ENCODE results near the gene AP2A1. TPM values are rescaled to one million over a fixed set of nuclear protein-coding genes. Genes with fewer than 3 reads are reported as not detected.

The AP2A1 gene
- total and polyA plus RNA-seq, 4 donors, result 31.5 to 87.2 (median 54.4) TPM

- no peak for ATAC-seq (ENCODE audit: insufficient read depth, low FRiP score)
- Histone ChIP-seq H3K27ac (ENCODE audit: low read depth in 1 of 2, low read length in 1 of 2) (no peak overlapping the region), H3K9ac (ENCODE audit: insufficient read depth in 1 of 2, low read length in 2 of 2) (no peak overlapping the region), H3K36me3 (ENCODE audit: control insufficient read depth in 4 of 4, insufficient read depth in 4 of 4, low read length in 4 of 4) (peaks cover 12 to 48% (median 42%) of the 10 kb centered on the region in 4 donors), H3K4me1 (ENCODE audit: control insufficient read depth in 5 of 5, insufficient read depth in 5 of 5, low read length in 5 of 5) (peaks cover 0 to 22% (median 0%) of the 10 kb centered on the region in 5 donors), H3K27me3 (ENCODE audit: control insufficient read depth in 3 of 3, insufficient read depth in 3 of 3, low read length in 2 of 3) (no peaks in the 10 kb centered on the region), H3K9me3 (ENCODE audit: control insufficient read depth in 4 of 4, insufficient read depth in 3 of 4, low read length in 3 of 4) (no peaks in the 10 kb centered on the region), H3K4me3 (no peak overlapping the region)
- 86 to 92% methylated on average over 18 of the region's 18 CpGs for WGBS, 2 donors
- peak; percentile 62 to 74 (median 73) for DNase-seq
- no peak for TF ChIP-seq CTCF (IDR thresholded peaks at IDR 0.05; ENCODE audit: control extremely low read depth, extremely low read depth)
These were observed 72.2 kb downstream of the AP2A1 start for GRCh38 chr19:49838885-49839588.

- 93 to 97% methylated on average over 11 of the region's 11 CpGs for WGBS, 2 donors
- Histone ChIP-seq H3K27ac (ENCODE audit: low read depth in 1 of 2, low read length in 1 of 2) (no peak overlapping the region), H3K9me3 (ENCODE audit: control insufficient read depth in 4 of 4, insufficient read depth in 3 of 4, low read length in 3 of 4) (no peaks in the 10 kb centered on the region), H3K27me3 (ENCODE audit: control insufficient read depth in 3 of 3, insufficient read depth in 3 of 3, low read length in 2 of 3) (no peaks in the 10 kb centered on the region), H3K36me3 (ENCODE audit: control insufficient read depth in 4 of 4, insufficient read depth in 4 of 4, low read length in 4 of 4) (peaks cover 8 to 41% (median 37%) of the 10 kb centered on the region in 4 donors), H3K4me1 (ENCODE audit: control insufficient read depth in 5 of 5, insufficient read depth in 5 of 5, low read length in 5 of 5) (peaks cover 0 to 22% (median 0%) of the 10 kb centered on the region in 5 donors), H3K9ac (ENCODE audit: insufficient read depth in 1 of 2, low read length in 2 of 2) (no peak overlapping the region), H3K4me3 (no peak overlapping the region)
- DNase-seq, result peak in 1 of 3 donors; percentile 59
- no peak for TF ChIP-seq CTCF (IDR thresholded peaks at IDR 0.05; ENCODE audit: control extremely low read depth, extremely low read depth)
- ATAC-seq (ENCODE audit: insufficient read depth, low FRiP score), result no peak
These were observed 72.9 kb downstream of the AP2A1 start for GRCh38 chr19:49839713-49840112.

GRCh38 chr19:49840321-49840720 is 73.5 kb downstream of the AP2A1 start:
- Histone ChIP-seq H3K27ac (ENCODE audit: low read depth in 1 of 2, low read length in 1 of 2) (no peak overlapping the region), H3K9me3 (ENCODE audit: control insufficient read depth in 4 of 4, insufficient read depth in 3 of 4, low read length in 3 of 4) (no peaks in the 10 kb centered on the region), H3K4me3 (no peak overlapping the region), H3K36me3 (ENCODE audit: control insufficient read depth in 4 of 4, insufficient read depth in 4 of 4, low read length in 4 of 4) (peaks cover 8 to 37% (median 32%) of the 10 kb centered on the region in 4 donors), H3K27me3 (ENCODE audit: control insufficient read depth in 3 of 3, insufficient read depth in 3 of 3, low read length in 2 of 3) (no peaks in the 10 kb centered on the region), H3K4me1 (ENCODE audit: control insufficient read depth in 5 of 5, insufficient read depth in 5 of 5, low read length in 5 of 5) (peaks cover 0 to 22% (median 0%) of the 10 kb centered on the region in 5 donors), H3K9ac (ENCODE audit: insufficient read depth in 1 of 2, low read length in 2 of 2) (no peak overlapping the region)
- TF ChIP-seq CTCF (IDR thresholded peaks at IDR 0.05; ENCODE audit: control extremely low read depth, extremely low read depth), result no peak
- WGBS, 2 donors, result 86 to 90% methylated on average over 11 of the region's 11 CpGs
- ATAC-seq (ENCODE audit: insufficient read depth, low FRiP score), result no peak
- no peak for DNase-seq
